NCI-H128 (cell line): Measurements from ENCODE around the gene QPRT.
"Not testable (repeated sequence)": the region's sequence is repeated elsewhere in the genome, so short reads cannot be mapped to it uniquely, and the experiment has no call there.

Experiments used
- DNase-seq: peaks from one replicate; lab custom pipeline; 2025; ENCODE audit not compliant: unreplicated experiment; lab: John Stamatoyannopoulos, UW

The QPRT gene

DNA sequence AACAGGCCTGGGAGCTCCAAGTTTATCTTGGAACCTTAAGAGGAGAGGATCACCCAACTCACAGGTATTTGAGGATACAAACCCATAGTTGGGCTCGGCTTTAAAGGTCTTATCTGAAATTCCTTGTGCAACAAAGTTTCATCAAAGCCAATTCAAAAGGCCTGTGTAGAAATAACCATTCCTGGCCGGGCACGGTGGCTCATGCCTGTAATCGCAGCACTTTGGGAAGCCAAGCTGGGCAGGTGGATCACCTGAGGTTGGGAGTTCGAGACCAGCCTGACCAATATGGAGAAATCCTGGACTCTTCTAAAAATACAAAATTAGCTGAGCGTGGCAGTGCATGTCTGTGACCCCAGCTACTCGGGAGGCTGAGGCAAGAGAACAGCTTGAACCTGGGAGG is 38.1 kb downstream of the QPRT start:
- no peak for DNase-seq

DNA sequence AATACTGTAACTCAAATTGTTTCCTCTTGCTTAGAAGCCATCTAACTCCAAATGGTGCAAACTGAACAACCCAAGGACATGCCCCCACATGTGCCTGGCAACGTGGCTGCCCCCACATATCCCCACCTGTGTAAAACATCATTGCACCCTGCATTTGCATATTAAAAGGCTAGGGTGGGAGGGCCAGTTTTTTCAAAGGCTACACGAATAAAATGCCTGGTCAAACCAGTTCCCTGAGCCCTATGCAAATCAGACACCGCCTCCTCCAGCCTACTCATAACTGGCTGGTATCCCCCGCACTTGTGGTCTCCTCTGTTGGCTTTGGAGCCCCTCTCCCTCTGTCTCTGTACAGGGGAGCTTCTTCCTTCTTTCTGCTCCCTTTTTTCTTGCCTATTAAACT is 40.1 kb downstream of the QPRT start:
- no peak for DNase-seq

DNA sequence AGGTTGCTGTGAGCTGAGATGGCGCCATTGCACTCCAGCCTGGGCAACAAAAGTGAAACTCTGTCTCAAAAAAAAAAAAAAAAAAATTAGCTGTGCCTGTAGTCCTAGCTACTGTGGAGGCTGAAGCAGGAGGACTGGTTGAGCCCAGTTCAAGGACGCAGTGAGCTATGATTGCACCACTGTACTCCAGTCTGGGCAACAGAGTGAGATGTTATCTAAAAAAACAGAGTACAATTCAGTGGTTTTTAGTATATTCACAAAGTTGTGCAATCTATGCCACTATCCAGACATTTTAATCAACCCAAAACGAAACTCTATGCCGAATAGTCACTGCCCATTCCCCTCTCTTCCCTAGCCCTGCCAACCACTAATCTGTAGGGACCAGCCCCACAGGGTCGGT is 41.7 kb downstream of the QPRT start:
- DNase-seq, result no peak

- DNase-seq, result not testable (repeated sequence)
Measured at GRCh38 chr16:29721167-29721879, 42.3 kb downstream of the QPRT start.

DNA sequence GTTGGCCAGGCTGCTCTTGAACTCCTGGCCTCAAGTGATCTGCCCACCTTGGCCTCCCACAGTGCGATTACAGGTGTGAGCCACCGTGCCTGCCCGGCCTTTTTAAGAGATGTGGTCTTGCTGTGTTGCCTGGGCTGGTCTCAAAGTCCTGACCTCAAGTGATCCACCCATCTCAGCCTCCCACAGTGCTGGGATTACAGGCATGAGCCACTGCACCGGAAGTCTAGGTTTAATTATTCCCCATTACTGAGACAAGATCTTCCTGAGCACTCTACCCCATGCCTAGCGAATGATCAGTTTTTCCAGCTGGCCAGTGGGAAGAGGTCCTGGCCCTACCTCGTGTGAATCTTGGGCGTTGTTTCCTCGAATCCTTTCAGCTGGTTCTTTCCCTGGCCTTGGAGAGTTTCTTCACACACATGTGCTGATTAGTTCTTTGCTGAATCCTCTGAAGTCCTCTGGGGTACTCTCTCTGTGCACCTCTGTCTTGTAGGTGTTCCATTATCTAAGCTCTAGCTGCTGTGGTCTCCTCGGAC is 47.9 kb downstream of the QPRT start:
- no peak for DNase-seq

GRCh38 chr16:29727452-29727851 is 48.5 kb downstream of the QPRT start:
- no peak for DNase-seq

- DNase-seq, result no peak
Measured at GRCh38 chr16:29729116-29729521, 50.1 kb downstream of the QPRT start.

DNA sequence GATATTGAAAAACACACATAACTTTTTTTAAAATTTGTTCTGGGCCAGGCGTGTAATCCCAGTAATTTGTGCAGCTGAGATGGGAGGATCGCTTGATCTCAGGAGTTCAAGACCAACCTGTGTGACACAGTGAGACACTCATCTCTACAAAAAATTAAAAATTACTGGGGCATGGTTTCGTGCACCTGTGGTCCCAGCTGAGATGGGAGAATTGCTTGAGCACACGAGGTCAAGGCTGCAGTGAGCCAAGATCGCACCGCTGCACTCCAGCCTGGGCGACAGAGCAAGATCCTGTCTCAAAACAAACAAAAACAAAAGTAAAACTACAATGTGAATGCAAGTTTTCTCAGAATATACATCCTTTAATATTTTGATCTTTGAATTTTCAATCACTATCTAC is 51.7 kb downstream of the QPRT start:
- no peak for DNase-seq

GRCh38 chr16:29731768-29732601 is 53.0 kb downstream of the QPRT start:
- not testable (repeated sequence) for DNase-seq

DNA sequence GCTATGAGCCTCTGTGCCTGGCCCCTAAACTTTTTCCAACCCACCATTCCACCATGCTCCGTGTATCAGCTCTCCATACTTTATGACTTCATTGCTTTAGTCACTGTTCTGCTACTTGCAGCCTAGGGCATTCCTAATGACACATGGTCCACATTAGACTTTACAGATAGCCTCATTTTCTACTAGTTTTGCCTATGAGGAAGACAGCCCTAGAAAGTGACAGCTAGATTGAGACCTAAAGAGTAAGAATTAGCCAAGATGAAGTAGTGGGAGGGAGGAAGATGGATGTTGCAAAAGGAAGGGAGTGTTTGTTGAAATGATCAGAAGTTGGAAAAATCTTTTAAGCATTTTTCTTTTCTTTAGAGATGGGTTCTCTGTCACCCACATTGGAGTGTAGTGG is 55.8 kb downstream of the QPRT start:
- no peak for DNase-seq

- DNase-seq, result no peak
Measured at GRCh38 chr16:29736112-29736511, 57.1 kb downstream of the QPRT start.

DNA sequence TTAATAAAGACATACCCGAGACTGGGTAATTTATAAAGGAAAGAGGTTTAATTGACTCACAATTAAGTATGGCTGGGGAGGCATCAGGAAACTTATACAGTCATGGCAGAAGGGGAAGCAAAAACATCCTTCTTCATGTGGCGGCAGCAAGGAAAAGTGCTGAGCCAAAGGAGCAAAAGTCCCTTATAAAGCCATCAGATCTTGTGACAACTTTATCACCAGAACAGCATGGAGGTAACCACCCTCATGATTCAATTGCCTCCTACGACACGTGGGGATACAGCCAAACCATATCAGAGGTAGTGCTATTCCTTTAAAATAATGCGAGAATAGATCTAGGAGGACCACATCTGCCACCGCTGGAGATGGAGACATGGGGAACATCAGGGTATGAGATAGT is 57.8 kb downstream of the QPRT start:
- DNase-seq, result no peak

DNA sequence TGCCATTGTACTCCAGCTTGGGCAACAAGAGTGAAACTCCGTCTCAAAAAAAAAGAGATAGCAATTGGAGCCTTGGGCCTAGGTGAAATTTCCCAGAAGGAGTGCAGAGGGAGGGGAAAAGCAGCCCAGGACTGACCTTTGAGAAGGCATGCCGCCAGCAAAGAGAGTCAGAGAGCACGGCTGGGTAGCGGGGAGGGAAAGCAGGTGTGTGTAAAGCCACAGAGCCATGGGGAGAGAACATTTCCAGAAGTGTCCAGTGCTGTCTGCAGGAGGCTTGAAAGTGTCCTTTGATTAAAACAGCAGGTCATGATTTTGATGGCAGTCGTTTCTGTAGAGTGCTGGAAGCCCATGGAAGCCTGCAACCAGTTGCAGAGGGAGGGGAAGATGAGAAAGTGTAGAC is 58.7 kb downstream of the QPRT start:
- no peak for DNase-seq

DNA sequence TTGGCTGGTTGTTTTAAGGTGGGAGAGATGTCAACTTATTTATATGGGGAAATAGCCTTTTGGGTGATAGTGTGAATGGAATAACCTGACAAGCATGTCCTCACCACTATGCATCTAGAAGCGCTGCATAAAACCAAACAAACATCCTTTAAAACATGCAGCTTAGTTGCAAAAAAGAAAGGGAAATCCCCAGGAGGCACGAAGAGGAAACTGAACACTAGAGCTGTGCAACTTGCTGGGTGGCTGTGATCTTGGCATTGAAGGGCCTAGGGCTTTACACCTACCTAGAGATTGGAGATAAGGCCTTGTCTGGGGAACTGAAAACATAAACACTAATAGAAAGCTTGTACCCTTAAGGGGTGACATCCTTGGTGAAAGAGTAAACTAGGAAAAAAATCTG is 59.5 kb downstream of the QPRT start:
- DNase-seq, result no peak

DNA sequence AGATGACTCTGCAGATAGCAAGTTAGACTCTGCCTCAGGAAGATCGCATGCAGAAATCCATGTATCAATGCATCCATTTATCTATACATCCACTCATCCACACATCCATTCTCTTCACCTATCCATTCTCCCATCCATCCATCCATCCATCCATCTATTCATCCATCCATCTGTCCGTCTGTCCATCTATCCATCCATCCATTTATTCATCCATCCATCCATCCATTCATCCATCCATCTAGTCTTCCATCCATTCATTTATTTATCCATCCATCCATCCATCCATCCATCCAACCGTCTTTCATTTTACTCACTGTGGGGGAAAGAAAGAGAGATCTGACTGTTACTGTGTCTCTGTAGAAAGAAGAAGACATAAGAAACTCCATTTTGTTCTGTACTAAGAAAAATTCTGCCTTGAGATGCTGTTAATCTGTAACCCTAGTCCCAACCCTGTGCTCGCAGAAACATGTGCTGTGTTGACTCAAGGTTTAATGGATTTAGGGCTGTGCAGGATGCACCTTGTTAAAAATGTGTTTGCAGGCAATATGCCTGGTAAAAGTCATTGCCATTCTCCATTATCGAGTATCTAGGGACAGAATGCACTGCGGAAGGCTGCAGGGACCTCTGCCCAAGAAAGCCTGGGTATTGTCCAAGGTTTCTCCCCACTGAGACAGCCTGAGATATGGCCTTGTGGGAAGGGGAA is 61.1 kb downstream of the QPRT start:
- DNase-seq, result not testable (repeated sequence)

DNA sequence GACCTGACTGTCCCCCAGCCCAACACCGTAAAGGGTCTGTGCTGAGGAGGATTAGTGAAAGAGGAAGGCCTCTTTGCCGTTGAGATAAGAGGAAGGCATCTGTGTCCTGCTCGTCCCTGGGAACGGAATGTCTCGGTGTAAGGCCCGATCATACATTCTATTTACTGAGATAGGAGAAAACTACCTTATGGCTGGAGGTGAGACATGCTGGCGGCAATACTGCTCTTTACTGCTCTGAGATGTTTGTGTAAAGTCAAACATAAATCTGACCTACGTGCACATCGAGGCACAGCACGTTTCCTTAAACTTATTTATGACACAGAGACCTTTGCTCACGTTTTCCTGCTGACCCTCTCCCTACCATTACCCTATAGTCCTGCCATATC is 61.6 kb downstream of the QPRT start:
- not testable (repeated sequence) for DNase-seq

DNA sequence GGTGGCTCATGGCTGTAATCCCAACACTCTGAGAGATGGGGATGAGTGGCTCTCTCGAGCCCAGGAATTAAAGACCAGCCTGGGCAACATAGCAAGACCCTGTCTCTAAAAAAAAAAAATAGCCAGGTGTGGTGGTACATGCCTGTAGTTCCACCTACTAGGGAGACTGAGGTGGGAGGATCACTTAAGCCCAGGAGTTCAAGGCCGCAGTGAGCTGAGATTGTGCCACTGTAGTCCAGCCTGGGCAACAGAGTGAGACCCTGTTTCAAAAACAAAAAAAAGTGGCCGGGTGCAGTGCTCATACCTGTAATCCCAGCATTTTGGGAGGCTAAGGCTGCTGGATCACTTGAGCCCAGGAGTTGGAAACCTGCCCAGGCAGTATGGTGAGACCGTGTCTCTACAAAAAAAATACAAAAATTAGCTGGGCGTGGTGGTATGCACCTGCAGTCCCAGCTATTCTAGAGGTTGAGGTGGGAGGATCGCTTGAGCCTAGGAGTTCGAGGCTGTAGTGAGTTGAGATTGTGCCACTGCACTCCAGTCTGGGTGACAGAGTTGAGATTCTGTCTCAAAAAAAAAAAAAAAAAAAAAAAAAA is 63.8 kb downstream of the QPRT start:
- DNase-seq, result no peak

GRCh38 chr16:29743475-29743826 is 64.5 kb downstream of the QPRT start:
- no peak for DNase-seq

DNA sequence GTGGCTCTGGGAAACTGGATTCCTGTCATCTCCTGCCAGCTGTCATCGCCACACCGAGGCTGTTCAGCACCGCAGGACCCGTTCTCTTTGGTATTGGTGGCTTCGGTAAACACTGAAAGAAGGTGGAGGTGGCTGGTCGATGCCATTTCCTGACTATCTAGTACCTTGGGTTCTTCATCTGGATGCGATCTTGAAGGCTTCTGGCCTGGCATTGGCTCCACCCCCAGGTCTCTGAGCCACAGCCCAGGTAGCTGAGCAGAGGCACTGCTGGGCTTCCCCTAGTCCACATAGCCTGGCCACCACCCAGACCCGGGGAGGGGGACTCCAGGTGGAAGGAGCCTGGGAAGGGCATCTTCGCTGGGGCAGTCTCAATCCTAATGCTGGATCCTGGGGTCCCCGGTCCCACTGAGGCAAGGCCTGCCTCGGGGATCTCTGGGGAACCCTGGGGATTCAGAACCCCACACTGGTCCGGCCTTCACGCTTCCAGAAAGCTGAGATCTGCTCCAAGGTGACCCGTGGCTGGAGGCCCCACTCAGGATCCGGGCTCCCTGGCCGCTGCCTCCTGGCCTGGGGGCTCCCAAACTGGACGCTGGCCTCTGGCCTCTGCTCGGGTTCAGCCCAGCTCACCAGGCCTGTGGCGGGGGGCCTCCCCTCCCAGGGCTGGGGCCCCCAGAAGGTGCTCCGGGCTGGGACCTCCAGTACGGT is 65.0 kb downstream of the QPRT start:
- no peak for DNase-seq

DNA sequence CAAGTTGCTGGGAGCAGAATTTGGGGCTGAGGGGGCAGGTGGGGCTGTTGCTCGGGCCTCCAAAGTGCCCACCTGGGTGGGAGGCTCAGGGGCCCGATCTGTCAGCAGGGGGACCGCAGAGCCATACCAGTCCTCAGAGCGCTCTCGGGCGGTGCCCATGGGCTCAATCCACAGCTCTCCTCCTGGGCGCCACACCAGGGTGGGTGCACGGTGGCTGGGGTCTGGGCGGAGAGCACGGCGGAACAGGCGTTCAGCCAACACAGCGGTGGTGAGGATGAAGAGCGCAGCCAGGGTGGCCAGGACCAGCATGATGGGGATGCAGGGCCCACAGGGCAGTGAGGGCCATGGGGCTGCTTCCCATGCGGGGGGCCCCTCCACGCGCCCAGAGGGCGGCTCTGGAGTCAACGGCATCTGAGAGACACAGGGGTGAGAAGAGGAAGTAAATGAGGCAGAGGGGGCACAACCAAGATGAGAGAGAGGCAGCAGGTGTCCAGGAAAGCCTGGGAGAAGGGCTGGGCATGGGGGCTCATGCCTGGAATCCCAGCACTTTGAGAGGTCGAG is 65.6 kb downstream of the QPRT start:
- no peak for DNase-seq
